PFSK-1 (cell line): ENCODE measurements around the gene PHYH.

Experiments used
- POLR2AphosphoS5 ChIP-seq: IDR thresholded peaks from 2 replicates; pipeline ENCODE4 v1.6.1; 2012; ENCODE audit warnings: low read depth, mild to moderate bottlenecking, control low read depth, low read length, moderate library complexity
- REST ChIP-seq, 2 experiments: IDR thresholded peaks; 2 replicates each; pipeline versions ENCODE4 v1.6.1 to v1.8.0; 2011 to 2012; ENCODE audit warnings: low read depth in 2 of 2, low read length in 2 of 2, control low read depth in 1 of 2, inconsistent platforms in 1 of 2, mild to moderate bottlenecking in 1 of 2, moderate library complexity in 1 of 2; ENCODE audit not compliant: insufficient read depth in 1 of 2
- SIN3A ChIP-seq: IDR thresholded peaks from 2 replicates; pipeline ENCODE4 v1.6.1; 2012; ENCODE audit warnings: mild to moderate bottlenecking, low read length, moderate library complexity, borderline replicate concordance; ENCODE audit not compliant: insufficient read depth
- TAF1 ChIP-seq: IDR thresholded peaks from 2 replicates; pipeline ENCODE4 v1.6.1; 2012; ENCODE audit warnings: low read length, control low read depth, borderline replicate concordance; ENCODE audit not compliant: insufficient read depth

- no peak for TF ChIP-seq SIN3A
- TF ChIP-seq REST (IDR thresholded peaks at IDR 0.05; ENCODE audit: insufficient read depth in 1 of 2, low read depth in 2 of 2, low read length in 2 of 2): no peak
- TF ChIP-seq TAF1: no peak
- no peak for TF ChIP-seq POLR2AphosphoS5
These were observed 40.9 kb upstream of the PHYH start for GRCh38 chr10:13340626-13341376.
